HG03139 (cell line): ENCODE results near the gene CHCHD2.
"Not testable (repeated sequence)": the region's sequence is repeated elsewhere in the genome, so short reads cannot be mapped to it uniquely, and the experiment has no call there.

Experiments
- ATAC-seq: cut with Tn5 transposase; IDR thresholded peaks from one replicate; pipeline ENCODE4 v1.9.1; 2021; ENCODE audit not compliant: unreplicated experiment

CHCHD2 gene

DNA sequence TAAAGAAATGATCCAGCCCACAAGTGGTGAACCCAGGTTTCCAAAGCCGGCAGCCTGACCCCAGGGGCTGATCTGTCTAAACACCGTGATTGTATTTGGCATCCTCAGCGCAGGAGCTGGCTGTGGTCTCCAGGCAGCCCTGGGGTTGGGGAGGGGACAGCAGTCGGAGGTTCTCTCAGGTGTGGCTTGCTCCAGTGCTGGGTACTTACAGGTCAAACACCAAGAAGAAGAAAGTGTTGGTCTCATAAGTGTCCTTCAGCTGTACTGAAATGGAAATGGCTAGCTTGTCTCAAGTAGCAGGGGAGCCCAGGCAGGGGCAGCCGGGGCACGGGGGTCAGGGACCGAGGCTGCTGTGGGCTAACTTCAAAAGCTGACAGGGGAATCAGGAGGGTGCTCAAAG is 19.5 kb downstream of the CHCHD2 start:
- ATAC-seq, result no peak

DNA sequence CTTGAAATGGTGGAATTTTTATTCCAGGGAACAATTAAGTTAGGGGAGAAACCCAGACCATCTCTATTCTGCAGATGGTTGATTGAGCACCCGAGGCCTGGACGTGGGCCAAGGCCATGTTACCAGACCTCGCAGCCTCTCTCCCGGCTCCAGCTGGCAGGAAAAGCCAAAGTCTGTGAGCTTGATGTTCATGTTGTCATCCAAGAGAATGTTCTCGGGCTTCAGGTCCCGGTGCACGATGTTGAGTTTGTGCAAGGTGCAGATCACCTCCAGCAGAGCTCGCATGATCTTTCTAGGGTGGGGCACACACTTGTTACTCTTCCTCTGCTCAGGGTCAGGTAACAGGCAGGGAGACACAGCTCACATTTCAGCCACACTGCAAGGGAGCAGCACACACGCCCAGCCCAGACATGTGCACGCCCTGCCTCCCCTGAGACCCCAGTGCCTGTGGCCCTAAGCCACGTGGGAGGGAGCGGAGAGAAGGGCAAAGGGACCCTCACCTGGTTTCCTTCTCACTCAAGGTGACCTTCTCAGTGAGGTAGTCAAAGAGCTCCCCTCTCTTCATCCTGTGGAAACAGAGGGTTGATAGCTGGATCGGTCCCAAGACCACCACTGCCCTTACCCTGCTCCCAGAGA is 23.0 kb downstream of the CHCHD2 start:
- ATAC-seq, result no peak

DNA sequence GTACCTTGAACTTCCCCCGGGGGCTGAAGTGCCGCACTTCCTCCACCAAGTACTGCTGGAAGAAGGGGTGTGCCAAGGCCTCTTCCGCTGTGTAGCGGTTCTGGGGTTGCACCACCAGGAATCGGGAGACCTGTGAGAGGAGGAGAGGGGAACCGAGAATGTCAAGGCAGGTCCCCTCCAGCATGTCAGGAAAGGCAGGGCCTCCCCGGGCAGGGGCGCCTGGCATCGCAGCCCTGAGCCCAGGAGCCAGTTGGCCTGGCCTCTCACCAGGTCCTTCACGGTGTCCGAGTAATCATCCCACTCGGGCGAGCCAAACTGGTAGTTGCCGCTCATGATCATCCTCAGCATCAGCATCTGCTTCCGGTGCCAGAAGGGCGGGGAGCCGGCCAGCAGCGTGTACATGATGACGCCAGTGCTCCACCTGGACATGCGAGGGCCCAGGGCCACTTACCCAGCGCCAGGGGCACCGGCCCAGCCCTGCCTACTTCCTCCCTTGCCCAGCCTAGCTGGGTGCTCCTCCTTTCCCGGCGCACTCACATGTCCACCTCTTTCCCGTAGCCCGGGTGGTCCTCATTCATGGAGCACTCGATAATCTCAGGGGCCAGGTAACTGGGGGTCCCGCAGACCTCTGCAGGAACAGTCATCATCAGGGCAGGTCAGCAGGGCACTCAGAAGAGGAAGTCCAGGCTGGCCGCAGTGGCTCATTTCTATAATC is 24.5 kb downstream of the CHCHD2 start:
- ATAC-seq, result no peak

DNA sequence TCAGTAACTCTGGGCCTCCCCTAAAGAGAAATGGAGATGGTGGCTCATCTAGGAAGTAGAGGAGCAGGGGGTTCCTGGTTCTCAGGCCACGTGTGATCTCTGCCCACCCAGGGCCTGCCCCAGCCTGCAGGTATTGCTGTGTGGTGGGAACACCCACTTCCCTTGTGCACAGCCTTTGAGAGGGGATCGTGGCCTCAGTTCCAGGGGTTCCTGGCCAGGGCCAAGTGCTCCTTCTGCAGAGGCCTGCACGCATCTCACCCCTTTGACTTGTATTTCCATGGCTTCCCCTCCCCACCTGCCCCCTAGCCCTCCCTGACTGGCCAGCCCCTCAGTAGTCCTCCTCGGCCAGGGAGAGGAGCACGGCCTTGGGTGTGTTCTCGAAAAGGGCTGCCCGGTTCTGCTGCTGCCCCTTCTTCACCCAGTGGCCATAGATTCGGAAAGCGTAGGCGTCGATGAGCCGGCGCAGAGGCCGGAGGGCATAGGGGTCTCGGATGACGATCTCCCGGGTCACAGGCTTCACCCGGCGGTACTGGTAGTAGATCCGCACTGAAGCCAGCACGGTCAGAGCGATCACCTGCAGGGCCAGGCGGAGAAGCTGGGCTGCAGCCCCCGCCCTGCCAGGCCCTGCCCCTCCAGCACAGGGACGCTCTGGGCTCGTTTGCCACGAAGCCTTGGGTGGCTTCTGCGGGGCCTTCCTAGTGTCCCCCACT is 25.4 kb downstream of the CHCHD2 start:
- ATAC-seq, result not testable (repeated sequence)

DNA sequence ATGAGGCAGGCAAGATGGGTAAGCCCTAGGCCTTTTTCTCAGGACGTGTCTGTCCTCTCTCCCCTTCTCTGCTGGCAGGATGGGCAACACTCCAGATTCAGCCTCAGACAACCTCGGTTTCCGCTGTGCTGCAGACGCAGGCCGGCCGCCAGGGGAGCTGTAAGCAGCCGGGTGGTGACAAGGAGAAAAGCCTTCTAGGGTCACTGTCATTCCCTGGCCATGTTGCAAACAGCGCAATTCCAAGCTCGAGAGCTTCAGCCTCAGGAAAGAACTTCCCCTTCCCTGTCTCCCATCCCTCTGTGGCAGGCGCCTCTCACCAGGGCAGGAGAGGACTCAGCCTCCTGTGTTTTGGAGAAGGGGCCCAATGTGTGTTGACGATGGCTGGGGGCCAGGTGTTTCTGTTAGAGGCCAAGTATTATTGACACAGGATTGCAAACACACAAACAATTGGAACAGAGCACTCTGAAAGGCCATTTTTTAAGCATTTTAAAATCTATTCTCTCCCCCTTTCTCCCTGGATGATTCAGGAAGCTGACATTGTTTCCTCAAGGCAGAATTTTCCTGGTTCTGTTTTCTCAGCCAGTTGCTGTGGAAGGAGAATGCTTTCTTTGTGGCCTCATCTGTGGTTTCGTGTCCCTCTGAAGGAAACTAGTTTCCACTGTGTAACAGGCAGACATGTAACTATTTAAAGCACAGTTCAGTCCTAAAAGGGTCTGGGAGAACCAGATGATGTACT is 26.7 kb downstream of the CHCHD2 start:
- no peak for ATAC-seq

DNA sequence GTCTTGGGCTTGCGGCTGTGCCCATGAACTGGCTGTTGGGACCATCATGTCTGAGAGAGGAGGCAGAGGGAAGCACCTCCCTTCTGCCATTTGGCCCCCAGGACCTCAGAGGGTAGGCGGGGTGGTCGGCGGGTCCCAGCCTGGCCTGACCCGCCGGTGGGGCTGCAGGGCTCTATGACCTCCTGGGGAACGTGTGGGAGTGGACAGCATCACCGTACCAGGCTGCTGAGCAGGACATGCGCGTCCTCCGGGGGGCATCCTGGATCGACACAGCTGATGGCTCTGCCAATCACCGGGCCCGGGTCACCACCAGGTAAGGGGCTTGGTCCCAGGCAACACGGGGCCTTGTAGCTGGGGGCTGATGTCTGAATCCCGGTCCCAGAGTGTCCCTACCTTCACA is 28.1 kb downstream of the CHCHD2 start:
- no peak for ATAC-seq

DNA sequence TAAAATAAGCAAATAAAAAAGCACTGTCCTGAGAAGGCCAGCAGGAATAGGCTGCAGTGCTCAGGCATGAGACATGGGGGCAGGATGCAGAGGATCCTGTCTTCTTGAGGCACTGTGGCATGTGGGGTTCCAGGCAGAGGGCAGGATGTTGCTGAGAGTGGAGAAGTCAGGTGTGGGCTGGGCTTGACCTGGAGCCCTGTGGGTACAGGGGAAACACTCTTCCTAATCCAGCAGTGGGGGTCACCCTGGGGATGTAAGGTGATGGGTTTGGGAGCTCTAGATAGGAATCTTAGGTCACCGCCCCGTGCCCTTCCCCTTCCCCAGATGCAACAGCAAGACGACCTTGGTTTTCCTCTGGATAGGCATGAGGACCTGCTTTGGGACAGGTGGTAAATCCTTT is 28.6 kb downstream of the CHCHD2 start:
- ATAC-seq, result no peak

DNA sequence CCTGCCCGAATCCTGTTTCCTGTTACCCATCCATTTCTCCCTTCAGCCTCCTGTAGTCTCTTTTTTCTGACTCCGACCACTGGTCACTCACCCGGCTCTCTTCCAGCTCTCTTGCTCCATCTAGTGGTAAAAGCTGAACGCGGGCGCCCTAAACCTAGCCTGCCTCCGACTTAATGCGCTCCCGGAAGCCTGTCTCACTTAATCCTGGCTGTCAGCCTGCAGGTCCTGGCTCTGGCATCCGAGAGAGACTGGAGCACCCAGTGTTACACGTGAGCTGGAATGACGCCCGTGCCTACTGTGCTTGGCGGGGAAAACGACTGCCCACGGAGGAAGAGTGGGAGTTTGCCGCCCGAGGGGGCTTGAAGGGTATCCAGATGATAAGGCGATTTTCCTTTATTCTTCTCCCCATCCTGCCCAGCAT is 31.9 kb downstream of the CHCHD2 start:
- ATAC-seq, result peak; percentile 88

DNA sequence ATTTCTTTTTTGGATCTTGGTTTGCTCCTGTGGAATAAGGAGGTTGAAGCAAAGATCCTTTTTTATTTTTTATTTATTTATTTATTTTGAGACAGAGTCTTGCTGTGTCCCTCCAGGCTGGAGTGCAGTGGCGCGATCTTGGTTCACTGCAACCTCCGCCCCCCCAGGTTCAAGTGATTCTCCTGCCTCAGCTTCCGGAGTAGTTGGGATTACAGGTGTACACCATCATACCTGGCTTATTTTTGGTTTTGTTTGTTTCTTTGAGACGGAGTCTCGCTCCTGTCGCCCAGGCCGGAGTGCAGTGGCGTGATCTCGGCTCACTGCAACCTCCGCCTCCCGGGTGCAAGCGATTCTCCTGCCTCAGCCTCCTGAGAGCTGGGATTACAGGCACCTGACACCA is 39.9 kb downstream of the CHCHD2 start:
- not testable (repeated sequence) for ATAC-seq

DNA sequence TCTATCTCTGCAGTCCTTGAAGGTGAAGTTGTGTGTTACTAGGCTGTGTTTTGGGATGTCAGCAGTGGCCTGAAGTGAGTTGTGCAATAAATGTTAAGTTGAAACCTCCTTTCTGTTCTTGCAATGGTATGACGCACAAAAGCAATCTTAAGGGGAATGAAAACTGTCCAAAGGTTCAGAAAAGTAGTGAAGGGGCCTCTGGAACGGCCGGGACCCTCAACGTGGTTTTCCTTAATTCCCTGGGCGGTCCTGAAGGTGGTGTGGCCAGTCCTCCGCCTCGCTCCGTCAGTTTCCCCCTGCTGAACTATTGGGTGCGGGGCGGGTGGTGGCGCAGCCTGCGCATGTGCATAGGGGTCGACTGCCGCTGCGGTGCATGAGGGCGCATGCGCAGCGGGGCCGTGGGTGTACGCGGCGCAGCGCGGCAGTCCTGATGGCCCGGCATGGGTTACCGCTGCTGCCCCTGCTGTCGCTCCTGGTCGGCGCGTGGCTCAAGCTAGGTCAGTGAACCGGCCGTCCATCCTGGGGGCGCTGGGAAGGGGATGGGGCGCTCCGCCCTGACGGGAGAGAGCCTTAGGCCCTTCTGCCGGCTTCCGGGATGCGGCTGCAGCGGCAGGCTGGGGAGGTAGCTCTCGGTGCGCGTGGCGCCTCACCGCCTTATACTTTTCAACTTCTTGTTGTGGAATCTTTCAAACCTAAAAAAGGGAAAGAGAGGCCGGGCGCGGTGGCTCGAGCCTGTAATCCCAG is 42.2 kb downstream of the CHCHD2 start, which contains the start of gene SUMF2:
Gene SUMF2, plus strand, starts transcription at position 405 of the 744 bp plus-strand sequence. Its CDS starts 26 bp downstream, at position 431.
- ATAC-seq, result peak; percentile 90

DNA sequence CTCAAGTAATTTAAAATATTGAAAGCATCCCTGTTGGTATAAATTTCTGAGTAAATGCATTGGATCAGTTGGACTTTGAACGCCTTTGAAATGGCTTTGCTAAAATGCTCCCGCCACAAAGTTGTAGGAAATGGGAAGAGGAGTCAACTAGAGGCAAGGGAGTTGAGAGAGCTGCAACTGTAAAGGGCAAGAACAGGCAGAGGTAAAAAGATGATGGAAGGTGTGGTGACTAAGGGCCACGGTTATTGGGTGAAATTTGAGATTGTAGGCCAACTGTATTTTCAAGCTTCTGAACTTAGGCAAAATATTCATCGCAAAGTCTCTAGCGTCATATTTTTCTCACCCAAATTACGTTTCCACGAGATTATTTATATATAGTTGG is 42.8 kb downstream of the CHCHD2 start:
- ATAC-seq, result no peak

DNA sequence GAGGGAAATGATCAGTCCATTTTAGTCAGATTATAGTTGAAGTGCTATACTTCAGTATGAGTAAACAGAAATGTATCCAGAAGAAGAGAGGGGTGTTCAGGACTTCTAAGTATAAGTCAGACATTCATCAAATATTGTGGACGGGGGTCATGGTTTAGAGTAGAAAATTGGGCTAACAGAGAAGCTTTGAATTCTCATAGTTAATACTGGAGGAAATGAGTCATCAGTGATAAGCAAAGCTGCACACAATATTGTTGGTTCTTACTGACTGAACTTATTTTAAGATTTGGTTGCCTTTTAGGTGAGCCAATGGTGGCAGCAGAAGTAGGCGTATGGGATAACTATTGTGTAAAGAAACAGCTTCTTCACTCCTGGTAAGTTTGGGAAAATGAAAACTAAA is 43.9 kb downstream of the CHCHD2 start:
- no peak for ATAC-seq

DNA sequence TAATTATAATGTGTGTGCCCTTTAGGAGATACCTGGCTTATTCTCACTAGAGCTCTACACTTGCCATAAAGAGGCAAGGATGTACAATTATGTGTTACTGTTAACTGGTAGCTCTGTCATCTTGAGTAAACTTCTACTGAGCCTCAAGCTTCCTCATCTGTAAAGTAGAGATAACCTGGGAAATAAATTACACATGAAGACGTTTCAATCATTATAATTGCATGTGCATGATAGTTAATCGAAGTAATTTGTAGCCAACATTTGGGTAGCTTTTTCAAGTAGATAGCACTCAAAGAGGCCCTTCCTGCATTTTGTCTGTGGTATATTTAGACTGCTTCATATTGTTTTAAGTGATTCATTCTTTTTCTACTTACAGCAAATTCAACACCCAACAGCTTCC is 52.3 kb downstream of the CHCHD2 start:
- ATAC-seq, result no peak

DNA sequence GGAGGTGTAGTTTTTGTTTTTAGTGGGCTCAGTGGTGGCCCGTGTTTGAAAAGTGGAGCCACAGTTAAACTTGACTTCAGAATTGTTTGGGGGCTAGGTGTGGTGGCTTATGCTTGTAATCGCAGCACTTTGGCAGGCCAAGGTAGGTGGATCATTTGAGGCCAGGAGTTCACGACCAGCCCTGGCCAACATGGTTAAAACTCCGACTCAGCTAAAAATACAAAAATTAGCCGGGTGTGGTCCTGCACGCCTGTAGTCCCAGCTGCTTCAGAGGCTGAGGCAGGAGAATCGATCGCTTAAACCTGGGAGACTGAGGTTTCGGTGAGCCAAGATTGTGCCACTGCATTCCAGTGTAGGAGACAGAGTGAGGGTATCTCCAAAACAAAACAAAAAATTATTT is 52.9 kb downstream of the CHCHD2 start:
- ATAC-seq, result no peak
